GM18870 (cell line): ENCODE measurements around the gene PPP4R4.
"Not testable (repeated sequence)": the region's sequence is repeated elsewhere in the genome, so short reads cannot be mapped to it uniquely, and the experiment has no call there.

Experiments
- ATAC-seq: cut with Tn5 transposase; IDR thresholded peaks from one replicate; pipeline ENCODE4 v1.9.1; 2021; ENCODE audit warnings: moderate library complexity; ENCODE audit not compliant: unreplicated experiment

The PPP4R4 gene

GRCh38 chr14:94264195-94264594 lies 90.1 kb downstream of the PPP4R4 start:
- not testable (repeated sequence) for ATAC-seq

- no peak for ATAC-seq
Measured at GRCh38 chr14:94267352-94267751, 93.2 kb downstream of the PPP4R4 start.

- ATAC-seq = not testable (repeated sequence)
Measured at GRCh38 chr14:94268582-94268981, 94.5 kb downstream of the PPP4R4 start.

GRCh38 chr14:94269156-94269555 lies 95.0 kb downstream of the PPP4R4 start:
- ATAC-seq = no peak

- not testable (repeated sequence) for ATAC-seq
Measured at GRCh38 chr14:94276898-94277561, 102.9 kb downstream of the PPP4R4 start.

GRCh38 chr14:94278731-94279130 lies 104.6 kb downstream of the PPP4R4 start:
- no peak for ATAC-seq

GRCh38 chr14:94282991-94283723 lies 109.0 kb downstream of the PPP4R4 start:
- no peak for ATAC-seq

GRCh38 chr14:94284221-94284620 lies 110.1 kb downstream of the PPP4R4 start:
- ATAC-seq = no peak

GRCh38 chr14:94285158-94285557 lies 111.0 kb downstream of the PPP4R4 start:
- ATAC-seq = no peak

GRCh38 chr14:94288610-94289465 lies 114.7 kb downstream of the PPP4R4 start:
- no peak for ATAC-seq

- ATAC-seq = no peak
Measured at GRCh38 chr14:94290197-94290596, 116.1 kb downstream of the PPP4R4 start.

GRCh38 chr14:94291159-94291905 lies 117.2 kb downstream of the PPP4R4 start:
- ATAC-seq = no peak

GRCh38 chr14:94291906-94292525 lies 117.9 kb downstream of the PPP4R4 start:
- ATAC-seq = no peak

- no peak for ATAC-seq
Measured at GRCh38 chr14:94292526-94292871, 118.4 kb downstream of the PPP4R4 start.

GRCh38 chr14:94292872-94293577 lies 118.9 kb downstream of the PPP4R4 start, which contains the start of gene SERPINA10:
Gene SERPINA10, minus strand, starts transcription at chr14:94293268. Its CDS starts 2,675 bp downstream, at chr14:94290593.
- ATAC-seq = no peak

- ATAC-seq = no peak
Measured at GRCh38 chr14:94293578-94293924, 119.4 kb downstream of the PPP4R4 start.

- no peak for ATAC-seq
Measured at GRCh38 chr14:94295360-94296180, 121.4 kb downstream of the PPP4R4 start.

- not testable (repeated sequence) for ATAC-seq
Measured at GRCh38 chr14:94296181-94296545, 122.0 kb downstream of the PPP4R4 start.

- ATAC-seq = no peak
Measured at GRCh38 chr14:94298130-94298529, 124.0 kb downstream of the PPP4R4 start.
